ENCODE data around the gene ZNRF3.

GRCh38 chr22:29006346-29006745 is 123.0 kb downstream of the ZNRF3 start:
- TF ChIP-seq SIN3A (IDR thresholded peaks at IDR 0.05; ENCODE audit: borderline replicate concordance, insufficient read depth, low read length) (no peak), POLR2AphosphoS5 (IDR thresholded peaks at IDR 0.05; ENCODE audit: low read depth, low read length) (no peak), TAF1 (IDR thresholded peaks at IDR 0.05; ENCODE audit: borderline replicate concordance, insufficient read depth, low read length) (no peak)

Data from PFSK-1 (cell line).